Neuronal stem cell (in vitro differentiated cells): ENCODE data around the gene TSC22D3.
A peak's percentile ranks its signal among the peaks of the same experiment; 100 is the strongest.

ENCODE experiments used
- DNase-seq: peaks from one replicate; pipeline ENCODE4 v3.0.0-alpha.2; 2013; ENCODE audit warnings: low spot score
- H2AFZ ChIP-seq: one replicate; pipeline ENCODE4 v1.6.1; 2013; ENCODE audit warnings: mild to moderate bottlenecking, low read length, inconsistent platforms
- H2AK5ac ChIP-seq: 2 replicates; pipeline ENCODE4 v1.6.1; 2013; ENCODE audit warnings: low read depth, mild to moderate bottlenecking, inconsistent platforms, low read length, moderate library complexity, mixed read lengths
- H2BK120ac ChIP-seq: 2 replicates; pipeline ENCODE4 v1.6.1; 2013; ENCODE audit warnings: low read depth, mild to moderate bottlenecking, inconsistent platforms, low read length, moderate library complexity, mixed read lengths
- H2BK12ac ChIP-seq: one replicate; pipeline ENCODE4 v1.6.1; 2013; ENCODE audit warnings: low read length, inconsistent platforms
- H2BK15ac ChIP-seq: 2 replicates; pipeline ENCODE4 v1.6.1; 2013; ENCODE audit warnings: mild to moderate bottlenecking, low read length, inconsistent platforms, mixed read lengths
- H2BK5ac ChIP-seq: one replicate; pipeline ENCODE4 v1.6.1; 2013; ENCODE audit warnings: inconsistent platforms, mild to moderate bottlenecking, low read length, moderate library complexity
- H3K14ac ChIP-seq: one replicate; pipeline ENCODE4 v1.6.1; 2013; ENCODE audit warnings: low read length, inconsistent platforms
- H3K18ac ChIP-seq: 2 replicates; pipeline ENCODE4 v1.6.1; 2013; ENCODE audit warnings: low read length, inconsistent platforms
- H3K23ac ChIP-seq: 2 replicates; pipeline ENCODE4 v1.6.1; 2013; ENCODE audit warnings: low read depth, mild to moderate bottlenecking, mixed read lengths, low read length, inconsistent platforms; ENCODE audit not compliant: poor library complexity
- H3K27ac ChIP-seq: replicated peaks from 3 replicates; pipeline ENCODE4 v1.5.1; 2013; ENCODE audit warnings: low read length, inconsistent platforms
- H3K27me3 ChIP-seq, 3 experiments: 2 replicates each; pipeline ENCODE4 v1.6.1; 2013; ENCODE audit warnings: low read length in 3 of 3, mild to moderate bottlenecking in 2 of 3, inconsistent platforms in 1 of 3, low read depth in 1 of 3, mixed read lengths in 1 of 3, moderate library complexity in 1 of 3; ENCODE audit not compliant: control insufficient read depth in 3 of 3, insufficient read depth in 3 of 3
- H3K36me3 ChIP-seq, 2 donors: replicated peaks in 1 of 2; 2 replicates each; pipeline ENCODE4 v1.6.1; 2013; ENCODE audit warnings: low read length in 2 of 2; ENCODE audit not compliant: control insufficient read depth in 2 of 2, insufficient read depth in 2 of 2
- H3K4ac ChIP-seq: 2 replicates; pipeline ENCODE4 v1.6.1; 2013; ENCODE audit warnings: inconsistent platforms, mild to moderate bottlenecking, low read length, moderate library complexity
- H3K4me1 ChIP-seq, 2 donors: 1 replicate in 1 of 2; 2 replicates in 1 of 2; pipeline ENCODE4 v1.6.1; 2013; ENCODE audit warnings: low read length in 2 of 2, low read depth in 1 of 2; ENCODE audit not compliant: control insufficient read depth in 2 of 2, insufficient read depth in 1 of 2
- H3K4me2 ChIP-seq: one replicate; pipeline ENCODE4 v1.6.1; 2013; ENCODE audit warnings: mild to moderate bottlenecking, low read length, inconsistent platforms; ENCODE audit not compliant: insufficient read depth, poor library complexity, severe bottlenecking
- H3K4me3 ChIP-seq, 2 donors: 2 replicates each; pipeline ENCODE4 v1.5.1; 2013; ENCODE audit warnings: low read length in 2 of 2, mild to moderate bottlenecking in 2 of 2, inconsistent platforms in 1 of 2, moderate library complexity in 1 of 2
- H3K79me1 ChIP-seq: one replicate; pipeline ENCODE4 v1.6.1; 2013; ENCODE audit warnings: low read depth, mild to moderate bottlenecking, inconsistent platforms, low read length, moderate library complexity
- H3K9ac ChIP-seq: one replicate; pipeline ENCODE4 v1.6.1; 2013; ENCODE audit warnings: mild to moderate bottlenecking, low read depth, low read length, inconsistent platforms; ENCODE audit not compliant: poor library complexity
- H3K9me3 ChIP-seq, 2 donors: replicated peaks in 1 of 2; 2 replicates each; pipeline versions ENCODE3 to v1.6.1; 2013; ENCODE audit warnings: low read length in 2 of 2, mild to moderate bottlenecking in 2 of 2, inconsistent platforms in 1 of 2, low read depth in 1 of 2, mixed read lengths in 1 of 2, moderate library complexity in 1 of 2; ENCODE audit not compliant: control insufficient read depth in 2 of 2, insufficient read depth in 1 of 2
- H4K8ac ChIP-seq: one replicate; pipeline ENCODE4 v1.6.1; 2013; ENCODE audit warnings: low read depth, mild to moderate bottlenecking, inconsistent platforms, low read length, moderate library complexity
- H4K91ac ChIP-seq: one replicate; pipeline ENCODE4 v1.6.1; 2013; ENCODE audit warnings: low read length, low read depth, mild to moderate bottlenecking, inconsistent platforms; ENCODE audit not compliant: poor library complexity
- WGBS, 2 donors: extraction: QIAGEN DNeasy Blood & Tissue Kit; methylation state at CpG; one replicate each; pipeline ENCODE4 v1.1.7; 2013; ENCODE audit warnings: missing lambda C conversion rate in 2 of 2, mixed read lengths in 1 of 2; ENCODE audit not compliant: insufficient read length in 2 of 2, insufficient replicate concordance in 1 of 2; ENCODE audit errors: extremely low coverage in 2 of 2; 5-methylcytosine and 5-hydroxymethylcytosine counted together

Gene TSC22D3

GRCh38 chrX:107716118-107716684 is 59.4 kb downstream of the TSC22D3 start:
- no peaks in the 10 kb centered on the region for H3K9me3 ChIP-seq
- peak overlapping the region; percentile 84 for H3K4me2 ChIP-seq
- H2BK12ac ChIP-seq, result no peak overlapping the region
- H3K23ac ChIP-seq, result no peak overlapping the region
- no peak overlapping the region for H3K14ac ChIP-seq
- H2AK5ac ChIP-seq, result no peak overlapping the region
- H3K79me1 ChIP-seq, result no peaks in the 10 kb centered on the region
- H3K18ac ChIP-seq, result peak overlapping the region; percentile 52
- DNase-seq, result peak; percentile 26
- H4K91ac ChIP-seq, result no peak overlapping the region
- H2AFZ ChIP-seq, result peak overlapping the region; percentile 90
- no peak overlapping the region for H2BK15ac ChIP-seq
- H3K36me3 ChIP-seq, result peaks cover 0 to 4% of the 10 kb centered on the region in 2 donors
- H3K4me1 ChIP-seq, result peaks cover 4 to 11% of the 10 kb centered on the region in 2 donors
- no peak overlapping the region for H3K4ac ChIP-seq
- H3K27me3 ChIP-seq, result peaks cover 0 to 10% (median 0%) of the 10 kb centered on the region in 3 experiments
- no peak overlapping the region for H4K8ac ChIP-seq
- H3K4me3 ChIP-seq, result peak overlapping the region; percentile 54 to 83
- H3K27ac ChIP-seq, result no peak overlapping the region
- no peak overlapping the region for H2BK120ac ChIP-seq
- H3K9ac ChIP-seq, result peak overlapping the region; percentile 77
- WGBS, 2 donors, result no CpG with 5 or more reads among the region's 52 CpGs
- no peak overlapping the region for H2BK5ac ChIP-seq

- H2BK120ac ChIP-seq, result no peak overlapping the region
- no peak overlapping the region for H2BK5ac ChIP-seq
- no peak overlapping the region for H4K91ac ChIP-seq
- H2AK5ac ChIP-seq, result peak overlapping the region; percentile 52
- WGBS, 2 donors, result no CpG with 5 or more reads among the region's 15 CpGs
- no peaks in the 10 kb centered on the region for H3K79me1 ChIP-seq
- H4K8ac ChIP-seq, result no peak overlapping the region
- no peak overlapping the region for H2BK12ac ChIP-seq
- no peaks in the 10 kb centered on the region for H3K9me3 ChIP-seq
- H3K4me3 ChIP-seq, result peak overlapping the region; percentile 54 to 83
- peaks cover 8 to 14% of the 10 kb centered on the region in 2 donors for H3K4me1 ChIP-seq
- H3K14ac ChIP-seq, result no peak overlapping the region
- peaks cover 0 to 6% (median 0%) of the 10 kb centered on the region in 3 experiments for H3K27me3 ChIP-seq
- H3K9ac ChIP-seq, result peak overlapping the region; percentile 50
- H3K36me3 ChIP-seq, result peaks cover 0 to 4% of the 10 kb centered on the region in 2 donors
- H3K23ac ChIP-seq, result no peak overlapping the region
- no peak overlapping the region for H3K27ac ChIP-seq
- peak overlapping the region; percentile 52 for H3K18ac ChIP-seq
- H3K4ac ChIP-seq, result no peak overlapping the region
- DNase-seq, result no peak
- H3K4me2 ChIP-seq, result peak overlapping the region; percentile 84
- H2AFZ ChIP-seq, result peak overlapping the region; percentile 90
- H2BK15ac ChIP-seq, result no peak overlapping the region
Observed at GRCh38 chrX:107715331-107716117, 60.1 kb downstream of the TSC22D3 start.

- Histone ChIP-seq H3K23ac (no peak overlapping the region), H3K9me3 (no peaks in the 10 kb centered on the region), H3K27ac (no peak overlapping the region), H3K4me3 (no peak overlapping the region), H4K91ac (no peak overlapping the region), H2BK12ac (no peak overlapping the region), H2BK120ac (no peak overlapping the region), H3K36me3 (peaks cover 0 to 4% of the 10 kb centered on the region in 2 donors), H2BK15ac (no peak overlapping the region), H4K8ac (no peak overlapping the region), H2AK5ac (no peak overlapping the region), H3K27me3 (peaks cover 0 to 6% (median 0%) of the 10 kb centered on the region in 3 experiments), H3K79me1 (no peaks in the 10 kb centered on the region), H2BK5ac (no peak overlapping the region), H2AFZ (no peak overlapping the region), H3K4ac (no peak overlapping the region), H3K9ac (no peak overlapping the region), H3K4me2 (no peak overlapping the region), H3K4me1 (peaks cover 8 to 14% of the 10 kb centered on the region in 2 donors), H3K14ac (no peak overlapping the region), H3K18ac (no peak overlapping the region)
- no CpG with 5 or more reads among the region's 9 CpGs for WGBS, 2 donors
- DNase-seq, result no peak
Observed at GRCh38 chrX:107714206-107714891, 61.2 kb downstream of the TSC22D3 start.
